Measurements from ENCODE around the gene ITLN2. TPM values are rescaled to one million over a fixed set of nuclear protein-coding genes. Genes with fewer than 3 reads are reported as not detected.

ITLN2 gene
- total and polyA plus RNA-seq, 9 of the 15 experiments (the other 6 are each of a cell fraction or from before 2014, with no cell fraction given) = not detected

- no peak for TF ChIP-seq RREB1 (CRISPR knock-in tag; IDR thresholded peaks at IDR 0.05)
- TF ChIP-seq STAT6 (CRISPR knock-in tag; IDR thresholded peaks at IDR 0.05) = no peak
- no peak for TF ChIP-seq GTF2A2 (tag; IDR thresholded peaks at IDR 0.05)
- no peak for TF ChIP-seq POLR2AphosphoS5 (IDR thresholded peaks at IDR 0.05; ENCODE audit: control insufficient read depth, insufficient read depth, low read depth, low read length)
- no peak for TF ChIP-seq TAF1 (IDR thresholded peaks at IDR 0.05; ENCODE audit: control insufficient read depth, extremely low read depth, insufficient read depth, low read length, severe bottlenecking)
- no peak for TF ChIP-seq KLF10 (CRISPR knock-in tag; IDR thresholded peaks at IDR 0.05)
- no peak for TF ChIP-seq CLOCK (CRISPR knock-in tag; IDR thresholded peaks at IDR 0.05; ENCODE audit: borderline replicate concordance)
- TF ChIP-seq EGR1 (conservative IDR thresholded peaks at IDR 0.05) = no peak
- TF ChIP-seq CCAR2 (IDR thresholded peaks at IDR 0.05; ENCODE audit: low read depth, low read length) = no peak
- TF ChIP-seq EZH2 (IDR thresholded peaks at IDR 0.05; ENCODE audit: borderline replicate concordance, low read depth, low read length) = no peak
- no peak for TF ChIP-seq ZFP36 (IDR thresholded peaks at IDR 0.05; ENCODE audit: low read depth, low read length, partially characterized antibody)
- no peak for TF ChIP-seq ZNF133 (CRISPR knock-in tag; IDR thresholded peaks at IDR 0.05)
- TF ChIP-seq ZNF146 (CRISPR knock-in tag; IDR thresholded peaks at IDR 0.05; ENCODE audit: unreplicated experiment) = no peak
- TF ChIP-seq FOXA3 (CRISPR knock-in tag; conservative IDR thresholded peaks at IDR 0.05 in 1 of 2, IDR thresholded peaks at IDR 0.05 in 1 of 2) = no peak
- TF ChIP-seq PHF20 (IDR thresholded peaks at IDR 0.05; ENCODE audit: partially characterized antibody) = no peak
Observed at GRCh38 chr1:160950657-160951056, 4.0 kb downstream of the ITLN2 start (continued).
